ENCODE results near the gene IMMP2L.
"Not testable (repeated sequence)": the region's sequence is repeated elsewhere in the genome, so short reads cannot be mapped to it uniquely, and the experiment has no call there.

The IMMP2L gene

DNA sequence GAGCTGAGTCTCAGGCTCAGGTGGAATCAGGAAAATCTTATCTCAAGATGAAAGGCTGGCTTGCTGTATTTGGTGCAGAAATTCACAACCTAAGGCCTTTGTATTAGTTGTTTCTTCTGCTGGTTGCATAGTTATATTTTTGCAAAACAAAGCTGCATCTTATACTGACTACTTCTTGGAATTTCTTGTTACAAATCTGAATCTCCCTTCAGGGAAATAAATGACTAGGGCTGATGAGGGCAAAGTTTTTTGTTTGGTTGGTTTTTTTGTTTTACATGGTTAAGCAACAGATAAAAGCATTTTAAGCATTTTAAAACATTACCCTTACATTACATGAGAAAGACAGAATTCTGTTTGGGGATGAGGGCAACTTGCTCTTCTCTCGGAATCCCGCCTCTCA, 485.3 kb downstream of the IMMP2L start:
- Histone ChIP-seq H3K36me3 (no peaks in the 10 kb centered on the region), H3K27me3 (no peaks in the 10 kb centered on the region), H3K4me1 (ENCODE audit: control insufficient read depth in 1 of 2, insufficient read depth in 1 of 2, low read depth in 1 of 2, low read length in 1 of 2) (no peaks in the 10 kb centered on the region), H3K4me3 (ENCODE audit: low read depth in 1 of 2, low read length in 1 of 2) (no peak overlapping the region), H3K9me3 (no peaks in the 10 kb centered on the region), H3K27ac (no peak overlapping the region)
- TF ChIP-seq CTCF (IDR thresholded peaks at IDR 0.05), result no peak

DNA sequence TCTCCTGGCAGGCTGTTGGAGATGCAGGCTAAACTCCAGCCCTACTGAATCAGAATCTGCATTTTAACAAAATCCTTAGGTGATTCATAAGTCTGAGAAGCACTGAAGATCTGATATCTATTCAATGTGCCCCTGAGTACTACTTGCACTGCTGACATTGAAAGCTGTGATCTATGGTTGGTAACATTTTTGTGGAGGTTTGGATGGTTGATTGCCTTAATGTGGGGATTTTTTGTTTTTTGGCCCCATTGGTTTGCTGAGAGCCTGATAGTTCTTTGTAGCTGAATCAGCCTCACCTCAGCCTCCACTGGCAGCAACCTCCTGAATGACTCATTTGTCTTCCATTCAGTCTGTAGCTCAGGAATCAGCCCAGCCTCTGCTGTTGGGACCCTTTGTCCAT, 486.1 kb downstream of the IMMP2L start:
- Histone ChIP-seq H3K27ac (no peak overlapping the region), H3K36me3 (no peaks in the 10 kb centered on the region), H3K4me1 (ENCODE audit: control insufficient read depth in 1 of 2, insufficient read depth in 1 of 2, low read depth in 1 of 2, low read length in 1 of 2) (no peaks in the 10 kb centered on the region), H3K9me3 (no peaks in the 10 kb centered on the region), H3K27me3 (no peaks in the 10 kb centered on the region), H3K4me3 (ENCODE audit: low read depth in 1 of 2, low read length in 1 of 2) (no peak overlapping the region)
- TF ChIP-seq CTCF (IDR thresholded peaks at IDR 0.05), result no peak

DNA sequence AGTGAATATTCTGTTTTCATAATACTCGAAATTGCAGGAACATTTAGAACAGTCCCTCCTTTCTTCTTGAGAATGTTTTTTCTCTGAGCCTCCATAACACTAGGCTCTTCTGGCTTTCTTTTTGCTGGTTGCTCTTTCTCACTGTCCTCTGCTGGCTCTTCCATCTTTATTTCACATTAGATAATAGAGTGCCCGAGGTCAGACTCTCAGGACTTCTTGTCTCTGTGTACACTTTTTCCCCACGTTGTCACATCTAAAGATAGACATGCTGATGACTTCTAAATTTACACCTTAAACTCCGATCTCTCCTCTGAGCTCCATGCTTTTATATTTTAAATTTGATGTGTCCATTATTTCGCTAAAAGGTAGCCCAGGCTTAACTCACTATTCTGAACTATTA, 486.8 kb downstream of the IMMP2L start:
- Histone ChIP-seq H3K4me1 (ENCODE audit: control insufficient read depth in 1 of 2, insufficient read depth in 1 of 2, low read depth in 1 of 2, low read length in 1 of 2) (no peaks in the 10 kb centered on the region), H3K9me3 (no peaks in the 10 kb centered on the region), H3K27ac (no peak overlapping the region), H3K4me3 (ENCODE audit: low read depth in 1 of 2, low read length in 1 of 2) (no peak overlapping the region), H3K27me3 (no peaks in the 10 kb centered on the region), H3K36me3 (no peaks in the 10 kb centered on the region)
- TF ChIP-seq CTCF (IDR thresholded peaks at IDR 0.05), result no peak

- Histone ChIP-seq H3K36me3 (no peaks in the 10 kb centered on the region), H3K4me3 (ENCODE audit: low read depth in 1 of 2, low read length in 1 of 2) (no peak overlapping the region), H3K4me1 (ENCODE audit: control insufficient read depth in 1 of 2, insufficient read depth in 1 of 2, low read depth in 1 of 2, low read length in 1 of 2) (no peaks in the 10 kb centered on the region), H3K27ac (no peak overlapping the region), H3K9me3 (no peaks in the 10 kb centered on the region), H3K27me3 (no peaks in the 10 kb centered on the region)
- TF ChIP-seq CTCF (IDR thresholded peaks at IDR 0.05), result no peak
Measured at GRCh38 chr7:111074748-111075146, 487.5 kb downstream of the IMMP2L start.

- Histone ChIP-seq H3K9me3 (no peaks in the 10 kb centered on the region), H3K27me3 (no peaks in the 10 kb centered on the region), H3K4me1 (ENCODE audit: control insufficient read depth in 1 of 2, insufficient read depth in 1 of 2, low read depth in 1 of 2, low read length in 1 of 2) (no peaks in the 10 kb centered on the region), H3K36me3 (no peaks in the 10 kb centered on the region), H3K4me3 (ENCODE audit: low read depth in 1 of 2, low read length in 1 of 2) (no peak overlapping the region), H3K27ac (no peak overlapping the region)
- TF ChIP-seq CTCF (IDR thresholded peaks at IDR 0.05), result no peak
Measured at GRCh38 chr7:111074071-111074747, 488.1 kb downstream of the IMMP2L start.

GRCh38 chr7:111072658-111073057, 489.6 kb downstream of the IMMP2L start:
- H3K36me3 ChIP-seq; H3K4me1 ChIP-seq (ENCODE audit: control insufficient read depth in 1 of 2, insufficient read depth in 1 of 2, low read depth in 1 of 2, low read length in 1 of 2); H3K4me3 ChIP-seq (ENCODE audit: low read depth in 1 of 2, low read length in 1 of 2); H3K27ac ChIP-seq; H3K9me3 ChIP-seq; H3K27me3 ChIP-seq: not testable (repeated sequence)
